WTC11 (cell line): Measurements from ENCODE around the gene P2RX4. TPM values are rescaled to one million over a fixed set of nuclear protein-coding genes. Genes with fewer than 3 reads are reported as not detected.
"Not testable (repeated sequence)": the region's sequence is repeated elsewhere in the genome, so short reads cannot be mapped to it uniquely, and the experiment has no call there.

Source experiments
- ATAC-seq: fragments of 200-7000 bp; cut with Tn5 transposase; 2 replicates; pipeline ENCODE4 v1.10.0; 2021; ENCODE audit warnings: mild to moderate bottlenecking, moderate library complexity
- CTCF ChIA-PET: fragments of 300-600 bp; sonication (Branson Sonifier 250); formaldehyde crosslinking; loops from one replicate; lab custom pipeline; 2021; ENCODE audit warnings: antibody characterized with exemption; lab: Charles Lee
- POLR2A ChIA-PET: fragments of 350-600 bp; sonication (Branson Sonifier 250); formaldehyde crosslinking; loops from one replicate; lab custom pipeline; 2021; ENCODE audit warnings: antibody characterized with exemption; lab: Charles Lee
- DNase-seq: peaks from one replicate; pipeline ENCODE4 v3.0.0; 2021; ENCODE audit warnings: low spot score
- H3K27ac Mint-ChIP-seq: 2 replicates; pipeline ENCODE4 v1.8.0; 2021; ENCODE audit warnings: mixed read lengths
- H3K27me3 Mint-ChIP-seq: 2 replicates; pipeline ENCODE4 v1.8.0; 2021; ENCODE audit warnings: low read depth, mild to moderate bottlenecking, moderate library complexity, mixed read lengths
- H3K36me3 Mint-ChIP-seq: 2 replicates; pipeline ENCODE4 v1.8.0; 2021; ENCODE audit warnings: mixed read lengths
- H3K4me1 Mint-ChIP-seq: 2 replicates; pipeline ENCODE4 v1.8.0; 2022; ENCODE audit warnings: mixed read lengths
- H3K4me3 Mint-ChIP-seq: 2 replicates; pipeline ENCODE4 v1.8.0; 2021; ENCODE audit warnings: mild to moderate bottlenecking, moderate library complexity, mixed read lengths
- H3K9me3 Mint-ChIP-seq: 2 replicates; pipeline ENCODE4 v1.8.0; 2021; ENCODE audit warnings: mixed read lengths
- ESRRA ChIP-seq: sonication (generic); formaldehyde crosslinking; IDR thresholded peaks from 2 replicates; pipeline ENCODE4 v1.8.1; 2022; ENCODE audit warnings: mild to moderate bottlenecking, missing genetic modification reagents, borderline replicate concordance
- FOXJ3 ChIP-seq: sonication (generic); formaldehyde crosslinking; IDR thresholded peaks from 2 replicates; pipeline ENCODE4 v1.9.0; 2021; ENCODE audit warnings: missing genetic modification reagents, mild to moderate bottlenecking, borderline replicate concordance
- JAZF1 ChIP-seq: fragments of 250-450 bp; sonication (Bioruptor Pico); IDR thresholded peaks from 2 replicates; pipeline ENCODE4 v1.9.0; 2021; ENCODE audit warnings: moderate library complexity, mild to moderate bottlenecking, inconsistent platforms
- JUN ChIP-seq: sonication (generic); formaldehyde crosslinking; IDR thresholded peaks from 2 replicates; pipeline ENCODE4 v1.8.0; 2023; ENCODE audit warnings: mild to moderate bottlenecking, missing genetic modification reagents
- NFATC4 ChIP-seq: fragments of 250-450 bp; sonication (Bioruptor Pico); IDR thresholded peaks from 2 replicates; pipeline ENCODE4 v1.9.0; 2021; ENCODE audit warnings: mild to moderate bottlenecking
- NR1H2 ChIP-seq: sonication (generic); formaldehyde crosslinking; IDR thresholded peaks from 2 replicates; pipeline ENCODE4 v1.9.0; 2021; ENCODE audit warnings: mild to moderate bottlenecking, moderate library complexity, missing genetic modification reagents
- SOX15 ChIP-seq: fragments of 250-450 bp; sonication (Bioruptor Pico); IDR thresholded peaks from 2 replicates; pipeline ENCODE4 v1.9.0; 2021; ENCODE audit warnings: mild to moderate bottlenecking
- TEAD4 ChIP-seq: sonication (generic); formaldehyde crosslinking; IDR thresholded peaks from 2 replicates; pipeline ENCODE4 v1.8.0; 2022; ENCODE audit warnings: mild to moderate bottlenecking, missing genetic modification reagents
- ZBTB21 ChIP-seq: sonication (generic); formaldehyde crosslinking; IDR thresholded peaks from 2 replicates; pipeline ENCODE4 v1.8.1; 2023; ENCODE audit warnings: mild to moderate bottlenecking, missing genetic modification reagents, borderline replicate concordance
- ZNF671 ChIP-seq: fragments of 250-450 bp; sonication (Bioruptor Pico); IDR thresholded peaks from 2 replicates; pipeline ENCODE4 v1.8.0; 2021; ENCODE audit warnings: mild to moderate bottlenecking
- total RNA-seq: library from RNA; stranded (reverse); gene quantifications from 3 replicates; pipeline ENCODE4 v1.2.3, GENCODE V29; 2021
- TF ChIP-seq, protein P1 (sequence below): sonication (generic); formaldehyde crosslinking; IDR thresholded peaks from 2 replicates; pipeline ENCODE4 v1.8.1; 2022; ENCODE audit warnings: mild to moderate bottlenecking, missing genetic modification reagents, moderate library complexity, borderline replicate concordance
- TF ChIP-seq, protein P2 (sequence below): fragments of 250-450 bp; sonication (Bioruptor Pico); IDR thresholded peaks from 2 replicates; pipeline ENCODE4 v2.1.2; 2022; ENCODE audit warnings: mild to moderate bottlenecking, moderate library complexity
- TF ChIP-seq, protein P3 (sequence below): sonication (generic); formaldehyde crosslinking; IDR thresholded peaks from 2 replicates; pipeline ENCODE4 v1.8.0; 2023; ENCODE audit warnings: mild to moderate bottlenecking, missing genetic modification reagents
- TF ChIP-seq, protein P4 (sequence below): sonication (generic); formaldehyde crosslinking; IDR thresholded peaks from 2 replicates; pipeline ENCODE4 v1.8.0; 2022; ENCODE audit warnings: missing genetic modification reagents
- TF ChIP-seq, protein P5 (sequence below): fragments of 200-600 bp; IDR thresholded peaks from 2 replicates; pipeline ENCODE4 v1.8.0; 2022; ENCODE audit warnings: antibody characterized with exemption
- TF ChIP-seq, protein P6 (sequence below): sonication (generic); formaldehyde crosslinking; IDR thresholded peaks from 2 replicates; pipeline ENCODE4 v1.8.0; 2023; ENCODE audit warnings: missing genetic modification reagents

Gene P2RX4
- total RNA-seq, 1 experiment from 2014 or later = 13.9 TPM

DNA sequence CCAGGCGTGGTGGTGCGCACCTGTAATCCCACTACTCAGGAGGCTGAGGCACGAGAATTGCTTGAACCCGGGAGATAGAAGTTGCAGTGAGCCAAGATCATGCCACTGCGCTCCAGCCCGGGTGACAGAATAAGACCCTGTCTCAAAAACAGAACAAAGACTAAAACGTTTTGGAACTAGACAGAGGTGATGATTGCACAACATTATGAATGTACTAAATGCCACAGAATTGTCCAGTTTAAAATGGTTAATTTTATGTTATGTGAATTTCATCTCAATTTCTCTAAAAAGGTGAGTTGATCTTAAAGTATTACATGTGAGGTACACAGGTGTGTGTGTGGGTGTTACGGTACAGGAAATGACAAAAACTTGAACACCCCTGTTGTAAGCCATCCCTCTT, 16.5 kb downstream of the P2RX4 start:
- Mint-ChIP-seq H3K9me3 (no peaks in the 10 kb centered on the region), H3K27me3 (no peaks in the 10 kb centered on the region), H3K27ac (no peak overlapping the region)
- CTCF ChIA-PET = no interaction called here
- TF ChIP-seq, protein P1, sequence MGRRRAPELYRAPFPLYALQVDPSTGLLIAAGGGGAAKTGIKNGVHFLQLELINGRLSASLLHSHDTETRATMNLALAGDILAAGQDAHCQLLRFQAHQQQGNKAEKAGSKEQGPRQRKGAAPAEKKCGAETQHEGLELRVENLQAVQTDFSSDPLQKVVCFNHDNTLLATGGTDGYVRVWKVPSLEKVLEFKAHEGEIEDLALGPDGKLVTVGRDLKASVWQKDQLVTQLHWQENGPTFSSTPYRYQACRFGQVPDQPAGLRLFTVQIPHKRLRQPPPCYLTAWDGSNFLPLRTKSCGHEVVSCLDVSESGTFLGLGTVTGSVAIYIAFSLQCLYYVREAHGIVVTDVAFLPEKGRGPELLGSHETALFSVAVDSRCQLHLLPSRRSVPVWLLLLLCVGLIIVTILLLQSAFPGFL (CRISPR knock-in tag) = no peak
- no peak for TF ChIP-seq ZBTB21 (CRISPR knock-in tag)
- no peak for TF ChIP-seq JUN (CRISPR knock-in tag)
- TF ChIP-seq, protein P2, sequence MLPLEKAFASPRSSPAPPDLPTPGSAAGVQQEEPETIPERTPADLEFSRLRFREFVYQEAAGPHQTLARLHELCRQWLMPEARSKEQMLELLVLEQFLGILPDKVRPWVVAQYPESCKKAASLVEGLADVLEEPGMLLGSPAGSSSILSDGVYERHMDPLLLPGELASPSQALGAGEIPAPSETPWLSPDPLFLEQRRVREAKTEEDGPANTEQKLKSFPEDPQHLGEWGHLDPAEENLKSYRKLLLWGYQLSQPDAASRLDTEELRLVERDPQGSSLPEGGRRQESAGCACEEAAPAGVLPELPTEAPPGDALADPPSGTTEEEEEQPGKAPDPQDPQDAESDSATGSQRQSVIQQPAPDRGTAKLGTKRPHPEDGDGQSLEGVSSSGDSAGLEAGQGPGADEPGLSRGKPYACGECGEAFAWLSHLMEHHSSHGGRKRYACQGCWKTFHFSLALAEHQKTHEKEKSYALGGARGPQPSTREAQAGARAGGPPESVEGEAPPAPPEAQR (CRISPR knock-in tag) = no peak
- TF ChIP-seq, all 79 proteins: peak for 0
- Mint-ChIP-seq H3K4me3 (no peak overlapping the region), H3K36me3 (0 out of 2 replicates have a peak, but pooled peaks cover 2% of the 10 kb centered on the region), H3K4me1 (peaks cover 2% of the 10 kb centered on the region; the same call in 1 of the 2 replicates)
- ATAC-seq (no peak), DNase-seq (no peak)
- POLR2A ChIA-PET = no interaction called here

DNA sequence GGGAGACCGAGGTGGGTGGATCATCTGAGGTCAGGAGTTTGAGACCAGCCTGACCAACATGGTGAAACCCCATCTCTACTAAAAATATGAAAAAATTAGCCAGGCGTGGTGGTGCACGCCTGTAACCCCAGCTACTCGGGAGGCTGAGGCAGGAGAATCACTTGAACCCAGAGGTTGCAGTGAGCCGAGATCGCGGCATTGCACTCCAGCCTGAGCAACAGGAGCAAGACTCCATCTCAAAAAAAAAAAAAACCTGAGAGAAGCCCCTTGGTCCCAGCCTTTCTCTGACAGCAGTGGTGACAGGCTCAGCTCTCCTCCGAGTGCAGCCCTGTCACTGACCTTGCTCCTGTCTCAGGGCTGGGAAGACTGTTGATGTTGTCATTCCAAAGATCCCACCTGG, 16.9 kb downstream of the P2RX4 start:
- H3K9me3 Mint-ChIP-seq, H3K27ac Mint-ChIP-seq, DNase-seq, H3K27me3 Mint-ChIP-seq, POLR2A ChIA-PET, H3K4me1 Mint-ChIP-seq, H3K4me3 Mint-ChIP-seq, H3K36me3 Mint-ChIP-seq, ATAC-seq: not testable (repeated sequence)
- CTCF ChIA-PET = interaction anchor here (1.1 kb wide), 1 partner anchor 11 kb away, joined by 3 read pairs; no protein-coding TSS in a partner anchor

DNA sequence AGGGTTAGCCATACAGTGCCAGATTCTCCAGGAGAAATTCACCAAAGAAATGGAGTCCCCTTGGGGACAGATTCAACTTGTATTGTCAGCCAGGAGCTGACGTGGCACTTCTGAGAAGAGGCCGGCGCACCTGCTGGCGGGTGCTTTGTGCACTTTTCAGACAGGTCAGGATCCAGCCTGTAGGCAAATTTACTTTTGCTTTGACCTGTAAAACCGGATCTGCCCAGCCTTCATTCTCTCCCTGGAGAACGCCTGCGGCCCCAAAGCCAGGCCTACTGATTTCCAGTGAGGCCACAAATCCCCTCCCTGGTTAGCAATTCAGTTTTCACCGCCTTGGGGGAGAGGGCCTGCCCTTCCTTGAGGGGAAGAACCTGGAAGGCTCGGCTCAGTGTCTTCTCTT, 17.4 kb downstream of the P2RX4 start:
- Mint-ChIP-seq H3K36me3 (0 out of 2 replicates have a peak, but pooled peaks cover 2% of the 10 kb centered on the region), H3K27me3 (no peaks in the 10 kb centered on the region), H3K9me3 (no peaks in the 10 kb centered on the region), H3K4me3 (no peak overlapping the region), H3K27ac (peak overlapping the region; percentile 60; the same call in 1 of the 2 replicates), H3K4me1 (peaks cover 2% of the 10 kb centered on the region; the same call in 1 of the 2 replicates)
- no peak for DNase-seq
- ChIA-PET POLR2A (no interaction called here), CTCF (interaction anchor here (1.1 kb wide), 2 partner anchors 11 to 200 kb away, joined by 3 read pairs; no protein-coding TSS in a partner anchor)
- ATAC-seq = no peak
- TF ChIP-seq SOX15 (CRISPR knock-in tag) (no peak), ESRRA (CRISPR knock-in tag) (no peak), NR1H2 (no peak), ZNF671 (CRISPR knock-in tag) (no peak), NFATC4 (CRISPR knock-in tag) (no peak), JAZF1 (CRISPR knock-in tag) (no peak), FOXJ3 (CRISPR knock-in tag) (no peak), TEAD4 (CRISPR knock-in tag) (no peak)
- TF ChIP-seq, protein P3, sequence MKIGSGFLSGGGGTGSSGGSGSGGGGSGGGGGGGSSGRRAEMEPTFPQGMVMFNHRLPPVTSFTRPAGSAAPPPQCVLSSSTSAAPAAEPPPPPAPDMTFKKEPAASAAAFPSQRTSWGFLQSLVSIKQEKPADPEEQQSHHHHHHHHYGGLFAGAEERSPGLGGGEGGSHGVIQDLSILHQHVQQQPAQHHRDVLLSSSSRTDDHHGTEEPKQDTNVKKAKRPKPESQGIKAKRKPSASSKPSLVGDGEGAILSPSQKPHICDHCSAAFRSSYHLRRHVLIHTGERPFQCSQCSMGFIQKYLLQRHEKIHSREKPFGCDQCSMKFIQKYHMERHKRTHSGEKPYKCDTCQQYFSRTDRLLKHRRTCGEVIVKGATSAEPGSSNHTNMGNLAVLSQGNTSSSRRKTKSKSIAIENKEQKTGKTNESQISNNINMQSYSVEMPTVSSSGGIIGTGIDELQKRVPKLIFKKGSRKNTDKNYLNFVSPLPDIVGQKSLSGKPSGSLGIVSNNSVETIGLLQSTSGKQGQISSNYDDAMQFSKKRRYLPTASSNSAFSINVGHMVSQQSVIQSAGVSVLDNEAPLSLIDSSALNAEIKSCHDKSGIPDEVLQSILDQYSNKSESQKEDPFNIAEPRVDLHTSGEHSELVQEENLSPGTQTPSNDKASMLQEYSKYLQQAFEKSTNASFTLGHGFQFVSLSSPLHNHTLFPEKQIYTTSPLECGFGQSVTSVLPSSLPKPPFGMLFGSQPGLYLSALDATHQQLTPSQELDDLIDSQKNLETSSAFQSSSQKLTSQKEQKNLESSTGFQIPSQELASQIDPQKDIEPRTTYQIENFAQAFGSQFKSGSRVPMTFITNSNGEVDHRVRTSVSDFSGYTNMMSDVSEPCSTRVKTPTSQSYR (CRISPR knock-in tag) = no peak
- TF ChIP-seq, protein P4, sequence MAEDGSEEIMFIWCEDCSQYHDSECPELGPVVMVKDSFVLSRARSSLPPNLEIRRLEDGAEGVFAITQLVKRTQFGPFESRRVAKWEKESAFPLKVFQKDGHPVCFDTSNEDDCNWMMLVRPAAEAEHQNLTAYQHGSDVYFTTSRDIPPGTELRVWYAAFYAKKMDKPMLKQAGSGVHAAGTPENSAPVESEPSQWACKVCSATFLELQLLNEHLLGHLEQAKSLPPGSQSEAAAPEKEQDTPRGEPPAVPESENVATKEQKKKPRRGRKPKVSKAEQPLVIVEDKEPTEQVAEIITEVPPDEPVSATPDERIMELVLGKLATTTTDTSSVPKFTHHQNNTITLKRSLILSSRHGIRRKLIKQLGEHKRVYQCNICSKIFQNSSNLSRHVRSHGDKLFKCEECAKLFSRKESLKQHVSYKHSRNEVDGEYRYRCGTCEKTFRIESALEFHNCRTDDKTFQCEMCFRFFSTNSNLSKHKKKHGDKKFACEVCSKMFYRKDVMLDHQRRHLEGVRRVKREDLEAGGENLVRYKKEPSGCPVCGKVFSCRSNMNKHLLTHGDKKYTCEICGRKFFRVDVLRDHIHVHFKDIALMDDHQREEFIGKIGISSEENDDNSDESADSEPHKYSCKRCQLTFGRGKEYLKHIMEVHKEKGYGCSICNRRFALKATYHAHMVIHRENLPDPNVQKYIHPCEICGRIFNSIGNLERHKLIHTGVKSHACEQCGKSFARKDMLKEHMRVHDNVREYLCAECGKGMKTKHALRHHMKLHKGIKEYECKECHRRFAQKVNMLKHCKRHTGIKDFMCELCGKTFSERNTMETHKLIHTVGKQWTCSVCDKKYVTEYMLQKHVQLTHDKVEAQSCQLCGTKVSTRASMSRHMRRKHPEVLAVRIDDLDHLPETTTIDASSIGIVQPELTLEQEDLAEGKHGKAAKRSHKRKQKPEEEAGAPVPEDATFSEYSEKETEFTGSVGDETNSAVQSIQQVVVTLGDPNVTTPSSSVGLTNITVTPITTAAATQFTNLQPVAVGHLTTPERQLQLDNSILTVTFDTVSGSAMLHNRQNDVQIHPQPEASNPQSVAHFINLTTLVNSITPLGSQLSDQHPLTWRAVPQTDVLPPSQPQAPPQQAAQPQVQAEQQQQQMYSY (CRISPR knock-in tag) = no peak
- TF ChIP-seq, protein P5, sequence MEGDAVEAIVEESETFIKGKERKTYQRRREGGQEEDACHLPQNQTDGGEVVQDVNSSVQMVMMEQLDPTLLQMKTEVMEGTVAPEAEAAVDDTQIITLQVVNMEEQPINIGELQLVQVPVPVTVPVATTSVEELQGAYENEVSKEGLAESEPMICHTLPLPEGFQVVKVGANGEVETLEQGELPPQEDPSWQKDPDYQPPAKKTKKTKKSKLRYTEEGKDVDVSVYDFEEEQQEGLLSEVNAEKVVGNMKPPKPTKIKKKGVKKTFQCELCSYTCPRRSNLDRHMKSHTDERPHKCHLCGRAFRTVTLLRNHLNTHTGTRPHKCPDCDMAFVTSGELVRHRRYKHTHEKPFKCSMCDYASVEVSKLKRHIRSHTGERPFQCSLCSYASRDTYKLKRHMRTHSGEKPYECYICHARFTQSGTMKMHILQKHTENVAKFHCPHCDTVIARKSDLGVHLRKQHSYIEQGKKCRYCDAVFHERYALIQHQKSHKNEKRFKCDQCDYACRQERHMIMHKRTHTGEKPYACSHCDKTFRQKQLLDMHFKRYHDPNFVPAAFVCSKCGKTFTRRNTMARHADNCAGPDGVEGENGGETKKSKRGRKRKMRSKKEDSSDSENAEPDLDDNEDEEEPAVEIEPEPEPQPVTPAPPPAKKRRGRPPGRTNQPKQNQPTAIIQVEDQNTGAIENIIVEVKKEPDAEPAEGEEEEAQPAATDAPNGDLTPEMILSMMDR = no peak
- TF ChIP-seq, protein P6, sequence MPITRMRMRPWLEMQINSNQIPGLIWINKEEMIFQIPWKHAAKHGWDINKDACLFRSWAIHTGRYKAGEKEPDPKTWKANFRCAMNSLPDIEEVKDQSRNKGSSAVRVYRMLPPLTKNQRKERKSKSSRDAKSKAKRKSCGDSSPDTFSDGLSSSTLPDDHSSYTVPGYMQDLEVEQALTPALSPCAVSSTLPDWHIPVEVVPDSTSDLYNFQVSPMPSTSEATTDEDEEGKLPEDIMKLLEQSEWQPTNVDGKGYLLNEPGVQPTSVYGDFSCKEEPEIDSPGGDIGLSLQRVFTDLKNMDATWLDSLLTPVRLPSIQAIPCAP (CRISPR knock-in tag) = no peak
- TF ChIP-seq, protein P1 (CRISPR knock-in tag) = no peak
